AG08396 (cell line): ENCODE results near the gene INPP4B.

Experiments used
- DNase-seq: peaks from one replicate; pipeline ENCODE4 v3.0.0; 2012; ENCODE audit warnings: low spot score, mixed read lengths

INPP4B gene

GRCh38 chr4:142572071-142572470 lies 274.0 kb downstream of the INPP4B start:
- DNase-seq = no peak

- DNase-seq = peak; percentile 7
Observed at GRCh38 chr4:142567620-142568451, 278.3 kb downstream of the INPP4B start.

- DNase-seq = no peak
Observed at GRCh38 chr4:142567199-142567598, 278.9 kb downstream of the INPP4B start.

GRCh38 chr4:142566777-142567176 lies 279.3 kb downstream of the INPP4B start:
- DNase-seq = no peak

- no peak for DNase-seq
Observed at GRCh38 chr4:142566243-142566642, 279.9 kb downstream of the INPP4B start.

GRCh38 chr4:142565771-142566170 lies 280.3 kb downstream of the INPP4B start:
- no peak for DNase-seq

GRCh38 chr4:142563682-142564291 lies 282.3 kb downstream of the INPP4B start:
- DNase-seq = no peak

- no peak for DNase-seq
Observed at GRCh38 chr4:142559986-142560385, 286.1 kb downstream of the INPP4B start.

- peak; percentile 14 for DNase-seq
Observed at GRCh38 chr4:142558851-142559250, 287.2 kb downstream of the INPP4B start.

GRCh38 chr4:142557239-142557801 lies 288.8 kb downstream of the INPP4B start:
- no peak for DNase-seq

- DNase-seq = no peak
Observed at GRCh38 chr4:142556570-142557238, 289.4 kb downstream of the INPP4B start.

- no peak for DNase-seq
Observed at GRCh38 chr4:142556048-142556447, 290.1 kb downstream of the INPP4B start.

GRCh38 chr4:142554412-142554811 lies 291.7 kb downstream of the INPP4B start:
- DNase-seq = no peak

GRCh38 chr4:142551517-142552305 lies 294.4 kb downstream of the INPP4B start:
- no peak for DNase-seq

GRCh38 chr4:142550965-142551364 lies 295.1 kb downstream of the INPP4B start:
- DNase-seq = no peak

GRCh38 chr4:142549726-142550463 lies 296.2 kb downstream of the INPP4B start:
- DNase-seq = peak; percentile 23

- no peak for DNase-seq
Observed at GRCh38 chr4:142549248-142549647, 296.9 kb downstream of the INPP4B start.

GRCh38 chr4:142548491-142548890 lies 297.6 kb downstream of the INPP4B start:
- DNase-seq = no peak

GRCh38 chr4:142547974-142548373 lies 298.1 kb downstream of the INPP4B start:
- DNase-seq = peak; percentile 14

- no peak for DNase-seq
Observed at GRCh38 chr4:142544594-142544993, 301.5 kb downstream of the INPP4B start.

GRCh38 chr4:142544039-142544438 lies 302.1 kb downstream of the INPP4B start:
- no peak for DNase-seq
